G401.6 (cell line): ENCODE data around the gene SWSAP1.
"Not testable (repeated sequence)": the region's sequence is repeated elsewhere in the genome, so short reads cannot be mapped to it uniquely, and the experiment has no call there.

ENCODE experiments used
- FAIRE-seq: peaks from 2 replicates; lab custom pipeline; 2012; peaks lifted over from hg19 to GRCh38; lab: Jason Lieb, UNC

Gene SWSAP1, protein sequence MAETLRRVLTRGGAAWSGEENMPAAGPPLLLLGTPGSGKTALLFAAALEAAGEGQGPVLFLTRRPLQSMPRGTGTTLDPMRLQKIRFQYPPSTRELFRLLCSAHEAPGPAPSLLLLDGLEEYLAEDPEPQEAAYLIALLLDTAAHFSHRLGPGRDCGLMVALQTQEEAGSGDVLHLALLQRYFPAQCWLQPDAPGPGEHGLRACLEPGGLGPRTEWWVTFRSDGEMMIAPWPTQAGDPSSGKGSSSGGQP

GRCh38 chr19:11374433-11375142 lies at the start of gene SWSAP1:
Gene SWSAP1, plus strand, starts transcription at chr19:11374666. Its CDS starts 15 bp downstream, at chr19:11374681.
- peak; percentile 99 for FAIRE-seq

DNA sequence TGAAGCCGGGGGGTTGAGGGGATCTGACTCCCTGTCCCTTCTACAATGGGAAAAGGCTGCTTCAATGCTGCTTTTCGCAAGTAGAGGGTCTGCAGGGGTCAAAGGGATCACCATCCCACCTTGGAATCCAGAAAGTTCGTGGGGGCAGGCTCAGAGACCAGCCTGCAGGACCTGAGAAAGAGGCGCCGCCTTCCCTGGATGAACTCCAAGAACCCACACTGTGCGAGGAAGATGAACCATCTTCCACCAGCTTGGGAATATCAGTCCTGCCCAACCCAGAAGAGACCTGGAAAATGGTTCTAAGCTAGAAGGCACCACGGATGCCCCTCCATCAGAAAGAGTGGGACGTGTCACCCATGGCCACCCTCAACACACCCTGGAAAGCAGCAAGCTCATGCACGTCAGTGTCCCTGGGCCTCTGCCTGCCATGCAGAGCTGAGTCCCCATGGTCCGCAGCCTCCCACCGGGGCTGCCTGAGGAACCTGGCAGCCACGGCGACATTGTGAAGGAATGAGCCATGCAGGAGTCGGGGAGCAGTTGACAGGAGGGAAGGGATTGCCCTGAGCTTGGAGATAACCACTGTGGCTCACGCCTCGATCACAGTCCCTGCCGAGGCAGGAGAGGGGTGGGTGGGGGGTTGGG lies 49.6 kb upstream of the SWSAP1 start:
- FAIRE-seq = no peak

- FAIRE-seq = no peak
Observed at GRCh38 chr19:11325544-11325943, 48.9 kb upstream of the SWSAP1 start.

DNA sequence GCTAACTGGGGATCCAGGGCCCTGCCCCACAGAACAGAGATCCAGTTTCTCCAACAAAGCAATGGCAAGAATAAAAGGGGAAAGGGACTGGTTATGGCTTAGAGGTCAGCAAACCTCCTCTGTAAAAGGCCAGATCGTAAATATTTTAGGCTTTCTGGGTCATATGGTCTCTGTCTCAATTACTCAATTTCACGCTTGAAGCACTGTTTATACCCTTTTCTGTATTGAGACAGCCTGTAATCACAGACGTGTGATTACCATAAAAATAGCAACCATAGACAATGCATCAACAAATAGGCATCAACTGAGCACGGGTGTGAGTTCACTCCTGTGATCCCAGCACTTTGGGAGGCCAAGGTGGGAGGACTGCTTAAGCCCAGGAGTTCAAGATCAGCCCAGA lies 44.3 kb upstream of the SWSAP1 start:
- no peak for FAIRE-seq

GRCh38 chr19:11331502-11331901 lies 43.0 kb upstream of the SWSAP1 start:
- FAIRE-seq = no peak

- no peak for FAIRE-seq
Observed at GRCh38 chr19:11332822-11333221, 41.6 kb upstream of the SWSAP1 start.

GRCh38 chr19:11333838-11334237 lies 40.6 kb upstream of the SWSAP1 start:
- FAIRE-seq = not testable (repeated sequence)

DNA sequence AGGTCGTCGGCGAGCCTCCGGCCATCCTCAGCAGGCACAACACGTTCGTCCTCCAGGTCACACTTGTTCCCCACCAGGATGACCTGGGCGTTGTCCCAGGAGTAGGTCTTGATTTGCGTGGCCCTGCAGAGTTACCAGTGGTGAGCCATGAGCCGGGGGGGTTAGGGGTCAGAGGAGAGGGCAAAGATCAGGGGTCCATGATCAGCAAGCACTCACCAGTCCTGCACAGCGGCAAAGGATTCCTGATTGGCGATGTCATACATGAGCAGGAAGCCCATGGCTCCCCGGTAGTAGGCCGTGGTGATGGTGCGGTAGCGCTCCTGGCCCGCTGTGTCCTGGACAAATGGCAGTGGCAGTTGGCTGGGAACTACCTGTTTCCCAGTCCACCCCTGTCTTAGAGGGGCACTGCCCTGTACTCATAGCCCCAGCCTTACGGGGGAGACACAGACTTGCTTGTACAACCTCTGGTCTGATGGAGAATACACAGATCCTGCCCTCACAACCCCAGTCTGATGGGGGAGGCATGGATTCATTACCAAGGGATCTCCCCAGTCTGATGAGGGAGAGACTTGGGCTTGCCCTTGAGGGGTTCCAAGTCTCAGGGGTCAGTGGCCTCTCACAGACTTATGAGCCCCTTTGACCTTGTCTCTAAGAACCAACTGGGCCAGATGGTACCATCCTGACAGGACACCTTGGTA lies 38.9 kb upstream of the SWSAP1 start:
- no peak for FAIRE-seq

GRCh38 chr19:11337080-11337479 lies 37.4 kb upstream of the SWSAP1 start:
- FAIRE-seq = no peak

DNA sequence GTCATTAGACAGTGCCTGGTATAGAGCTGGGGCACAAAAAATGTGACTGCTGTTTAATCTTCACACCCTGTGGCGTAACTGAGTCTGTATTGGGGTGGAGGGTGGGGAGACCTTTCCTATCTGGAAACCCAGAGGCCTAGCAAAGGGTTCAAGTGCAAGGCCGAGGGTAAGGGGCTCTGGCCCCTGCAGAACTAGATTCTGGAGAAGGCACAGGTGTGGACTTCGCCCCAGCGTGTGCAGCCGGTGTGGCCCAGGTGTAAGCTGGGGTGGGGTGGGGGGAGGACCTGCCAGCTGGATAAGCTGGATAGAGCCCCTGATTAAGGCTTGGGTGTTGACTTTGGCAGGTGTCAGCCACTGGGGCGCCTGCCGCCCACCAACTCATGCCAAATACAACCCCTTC lies 36.3 kb upstream of the SWSAP1 start:
- FAIRE-seq = no peak

DNA sequence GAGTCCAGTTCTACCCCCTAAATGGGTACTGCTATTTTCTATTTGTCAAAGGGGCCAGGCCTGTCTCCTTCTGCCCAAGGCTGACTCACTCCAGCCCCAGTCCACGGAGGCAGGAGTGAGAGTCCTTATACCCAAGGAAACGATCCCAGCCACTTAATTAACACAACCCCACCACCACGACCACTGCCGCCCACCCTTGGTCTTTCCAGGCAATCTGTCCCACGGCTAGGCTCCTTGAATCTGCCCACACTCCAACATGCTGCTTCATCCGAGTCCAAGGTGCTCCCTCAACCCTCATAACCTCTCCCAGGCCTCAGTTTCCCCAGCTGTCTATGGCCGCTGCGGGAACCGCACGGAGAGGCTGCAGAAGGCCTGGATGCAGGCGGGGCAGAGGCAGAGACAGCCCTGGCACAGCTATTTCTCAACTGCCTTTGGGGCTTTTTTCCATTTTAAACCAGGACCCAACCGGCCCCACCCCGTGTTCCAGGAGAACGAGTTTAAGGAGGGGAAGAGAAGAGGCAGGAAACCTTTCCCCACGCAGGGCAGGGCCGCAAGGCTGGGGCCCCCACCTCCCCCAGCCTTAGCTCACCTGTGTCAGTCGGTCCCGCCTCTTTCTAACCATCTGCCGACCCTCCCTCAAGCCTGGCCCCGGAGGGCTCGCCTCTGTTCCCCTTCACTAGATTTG lies 35.8 kb upstream of the SWSAP1 start:
- FAIRE-seq = no peak

DNA sequence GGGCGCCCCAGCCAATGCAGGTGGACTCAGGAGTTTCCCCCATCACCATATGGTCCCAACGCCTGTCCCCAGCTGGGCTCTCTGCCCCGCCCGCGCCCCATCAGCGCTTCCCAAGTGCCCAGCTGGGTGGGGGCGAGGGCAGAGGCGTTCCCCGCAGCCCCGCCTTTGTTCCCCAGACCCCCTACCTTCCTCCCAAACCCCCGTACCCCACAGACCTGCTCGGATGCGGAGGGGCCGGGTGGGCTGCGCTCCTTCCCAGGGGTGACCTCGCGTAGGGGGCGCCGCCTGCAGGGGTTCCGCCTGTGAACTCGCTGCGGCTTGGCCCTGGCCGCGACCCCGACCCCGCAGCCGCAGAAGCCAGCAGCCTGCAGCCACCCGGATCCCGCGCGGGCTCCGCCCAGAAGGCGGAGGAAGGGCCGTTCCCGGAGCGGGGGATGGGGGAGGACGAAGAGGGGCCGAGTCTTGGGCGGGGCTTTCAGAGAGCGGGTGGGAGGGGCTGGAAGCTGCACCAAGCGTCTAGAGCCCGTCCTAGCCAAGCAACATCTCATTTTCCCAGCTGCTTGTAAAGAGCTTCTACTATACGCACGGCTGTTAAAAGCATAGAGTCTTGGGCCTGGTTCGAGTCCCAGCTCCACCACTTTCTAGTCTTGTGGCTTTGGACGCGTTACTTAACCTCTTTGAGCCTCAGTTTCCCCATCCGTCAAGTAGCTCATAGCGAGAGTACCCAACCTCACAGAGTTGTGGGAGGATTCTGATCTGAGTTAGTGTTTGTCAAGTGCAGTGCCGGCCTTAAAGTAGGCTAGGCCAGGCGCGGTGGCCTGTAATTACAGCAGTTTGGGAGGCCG lies 35.0 kb upstream of the SWSAP1 start, which contains the start of gene RAB3D:
RAB3D (minus strand) TSS at position 404 of the 845 bp plus-strand sequence. CDS start 2,258 bp downstream, outside the sequence.
- peak; percentile 96 for FAIRE-seq

DNA sequence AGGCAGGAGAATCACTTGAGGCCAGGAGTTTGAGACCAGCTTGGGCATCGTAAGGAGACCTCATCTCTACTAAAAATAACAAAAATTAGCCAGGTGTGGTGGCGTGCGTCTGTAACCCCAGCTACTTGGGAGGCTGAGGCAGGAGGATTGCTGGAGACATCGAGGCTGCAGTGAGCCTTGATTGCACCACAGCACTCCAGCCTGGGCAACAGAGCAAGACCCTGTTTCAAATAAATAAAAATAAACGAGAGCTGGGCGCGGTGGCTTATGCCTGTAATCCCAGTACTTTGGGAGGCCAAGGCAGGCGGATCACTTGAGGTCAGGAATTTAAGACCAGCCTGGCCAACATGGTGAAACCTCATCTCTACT lies 34.4 kb upstream of the SWSAP1 start:
- FAIRE-seq = not testable (repeated sequence)

DNA sequence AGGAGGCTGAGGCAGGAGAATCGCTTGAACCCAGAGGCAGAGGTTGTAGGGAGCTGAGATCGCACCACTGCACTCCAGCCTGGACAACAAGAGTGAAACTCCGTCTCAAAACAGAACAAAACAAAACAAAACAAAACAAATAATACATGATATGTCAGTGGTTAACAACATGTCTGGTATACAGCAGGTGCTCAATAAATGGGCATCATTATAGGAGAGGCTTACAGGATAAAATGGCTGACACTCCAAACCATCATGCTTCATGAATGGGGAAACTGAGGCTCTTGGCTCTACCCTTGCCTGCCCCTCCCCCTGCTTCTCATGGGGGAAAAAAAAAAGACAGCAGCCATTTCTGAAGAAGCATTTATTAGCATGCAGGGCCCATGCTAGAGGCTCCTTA lies 32.0 kb upstream of the SWSAP1 start:
- no peak for FAIRE-seq

DNA sequence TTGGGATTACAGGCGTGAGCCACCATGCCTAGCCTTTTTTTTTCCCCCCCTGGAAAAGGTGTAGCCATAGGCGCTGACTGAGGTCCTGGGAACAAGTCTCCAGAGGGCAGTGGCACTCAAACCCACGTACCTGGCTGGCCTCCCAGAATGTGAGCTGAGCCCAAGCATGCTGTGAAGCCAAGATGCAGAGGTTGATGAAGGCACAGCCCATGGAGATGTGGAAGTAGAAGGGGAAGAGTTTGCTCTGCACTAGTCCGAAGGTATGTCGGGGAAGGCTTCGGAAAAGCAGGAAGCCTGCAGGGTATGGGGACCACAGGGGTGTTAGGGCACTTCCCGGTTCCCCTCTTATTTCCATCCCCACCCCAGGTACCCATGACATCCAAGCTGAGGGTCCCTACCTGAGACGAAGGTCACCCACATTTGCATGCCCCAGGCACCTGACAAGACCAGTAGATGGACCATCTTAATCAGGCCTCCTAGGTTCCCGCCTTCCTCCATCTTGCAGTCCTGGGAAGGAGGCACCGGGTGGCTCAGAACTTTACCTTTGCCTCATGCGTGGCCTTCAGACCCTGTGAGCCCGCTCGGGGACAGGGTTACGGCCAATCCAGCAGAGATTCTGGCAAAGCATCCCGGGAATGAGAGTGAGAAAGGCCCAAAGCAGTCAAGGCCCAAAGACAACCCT lies 29.2 kb upstream of the SWSAP1 start:
- FAIRE-seq = no peak

DNA sequence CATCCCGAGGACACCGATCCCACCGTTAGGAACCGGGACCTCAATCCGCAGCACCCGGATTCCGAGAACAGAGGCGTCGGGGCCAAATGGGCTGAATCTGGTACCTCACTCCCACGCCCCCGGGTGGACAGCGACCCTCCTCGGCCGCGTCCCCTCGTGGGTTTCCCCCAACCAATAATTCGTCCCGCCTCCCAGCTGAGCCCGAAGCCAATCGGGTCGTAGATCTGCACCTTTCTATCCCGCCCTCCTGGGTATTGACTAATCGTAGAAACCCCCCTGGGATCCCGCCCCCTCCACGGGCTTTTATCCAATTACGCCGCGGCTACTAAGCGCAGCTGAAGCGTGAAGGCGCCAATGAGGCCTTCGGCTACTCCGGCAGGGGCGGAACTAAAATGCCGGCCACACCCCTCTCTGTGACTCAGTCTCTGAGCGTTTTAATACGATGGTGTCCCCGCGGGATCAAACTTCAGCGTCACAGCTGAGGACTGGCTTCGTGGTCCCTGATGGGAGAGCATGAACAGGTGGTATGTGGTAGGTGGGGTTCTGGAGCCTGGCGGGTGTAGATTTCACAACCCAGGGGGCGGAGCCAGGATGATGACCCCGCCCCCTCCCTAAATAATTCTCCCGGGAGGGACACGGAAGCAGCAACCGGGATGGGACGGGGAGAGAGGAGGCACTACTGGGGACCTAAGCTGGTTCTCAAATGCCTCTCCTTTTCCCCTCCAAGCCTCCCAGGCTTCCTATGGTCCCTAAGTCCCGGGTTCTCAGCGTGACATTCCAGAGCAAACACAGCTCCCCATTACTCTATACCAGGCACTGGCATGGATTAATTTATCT lies 28.1 kb upstream of the SWSAP1 start, which contains the start of the genes CCDC159 and TMEM205:
CCDC159 (plus strand) TSS at position 416 of the 837 bp plus-strand sequence; CDS start at position 504, 88 bp downstream.
TMEM205 (minus strand) TSS at position 165 of the 837 bp plus-strand sequence. CDS start 649 bp downstream, outside the sequence.
- FAIRE-seq = peak; percentile 100

GRCh38 chr19:11347546-11348039 lies 26.9 kb upstream of the SWSAP1 start:
- FAIRE-seq = no peak

DNA sequence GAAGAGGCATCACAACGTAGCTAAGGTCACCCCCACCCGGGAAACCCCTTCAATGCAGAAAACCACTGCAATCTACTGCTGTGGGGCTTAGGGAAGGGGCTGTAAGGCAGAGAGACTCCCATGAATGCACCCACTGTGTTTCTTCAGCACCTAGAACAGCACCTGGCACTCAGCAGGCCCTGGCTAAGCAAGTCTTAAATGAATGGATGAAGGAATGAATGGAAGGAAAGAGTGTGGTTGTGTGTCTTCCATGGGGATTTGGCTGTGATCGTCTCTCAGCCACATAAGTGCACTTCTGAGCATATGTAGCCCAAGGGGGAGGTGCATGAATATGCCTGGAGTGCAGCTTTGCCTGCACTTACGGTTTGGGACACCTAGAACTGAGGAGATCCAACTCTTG lies 25.3 kb upstream of the SWSAP1 start:
- no peak for FAIRE-seq

- not testable (repeated sequence) for FAIRE-seq
Observed at GRCh38 chr19:11354102-11354501, 20.4 kb upstream of the SWSAP1 start.
